H1 (cell line): Measurements from ENCODE around the gene AHRR. TPM values are rescaled to one million over a fixed set of nuclear protein-coding genes. Genes with fewer than 3 reads are reported as not detected.

ENCODE experiments used
- CTCF ChIA-PET: fragments of 300-600 bp; sonication (Branson Sonifier 250); formaldehyde crosslinking; loops from one replicate; lab custom pipeline; 2021; ENCODE audit not compliant: partially characterized antibody; lab: Charles Lee
- POLR2A ChIA-PET: fragments of 300-600 bp; sonication (Branson Sonifier 250); formaldehyde crosslinking; loops from one replicate; lab custom pipeline; 2021; ENCODE audit warnings: inconsistent platforms; ENCODE audit not compliant: partially characterized antibody; lab: Charles Lee
- DNase-seq, 2 experiments: peaks; one replicate each; pipeline versions ENCODE4 v3.0.0 to v3.0.0-alpha.2; 2010 to 2022; ENCODE audit warnings: low spot score in 2 of 2, low read depth in 1 of 2, mixed read lengths in 1 of 2
- FAIRE-seq: peaks from 2 replicates; lab custom pipeline; 2011; peaks lifted over from hg19 to GRCh38; lab: Jason Lieb, UNC
- H2AFZ ChIP-seq: 2 replicates; pipeline ENCODE4 v1.8.1; 2012; ENCODE audit warnings: low read length, inconsistent platforms
- H2AK5ac ChIP-seq: 2 replicates; pipeline ENCODE4 v1.6.1; 2013; ENCODE audit warnings: low read depth, low read length
- H2BK120ac ChIP-seq: replicated peaks from 2 replicates; pipeline ENCODE3; 2013; ENCODE audit warnings: low read depth, low read length, inconsistent platforms
- H2BK12ac ChIP-seq: 2 replicates; pipeline ENCODE4 v1.6.1; 2013; ENCODE audit warnings: low read depth, low read length
- H2BK15ac ChIP-seq: 2 replicates; pipeline ENCODE4 v1.6.1; 2013; ENCODE audit warnings: low read length
- H2BK20ac ChIP-seq: 2 replicates; pipeline ENCODE4 v1.6.1; 2013; ENCODE audit warnings: low read length
- H2BK5ac ChIP-seq: 2 replicates; pipeline ENCODE4 v1.6.1; 2013; ENCODE audit warnings: low read depth, low read length
- H3K14ac ChIP-seq: 2 replicates; pipeline ENCODE4 v1.6.1; 2013; ENCODE audit warnings: inconsistent platforms; ENCODE audit not compliant: insufficient read length
- H3K18ac ChIP-seq: 2 replicates; pipeline ENCODE4 v1.6.1; 2013; ENCODE audit warnings: low read length; ENCODE audit errors: extremely low read depth
- H3K23ac ChIP-seq: 2 replicates; pipeline ENCODE4 v1.6.1; 2013; ENCODE audit warnings: inconsistent platforms; ENCODE audit not compliant: insufficient read length
- H3K23me2 ChIP-seq: 2 replicates; pipeline ENCODE4 v1.6.1; 2013; ENCODE audit warnings: low read depth, low read length
- H3K27ac ChIP-seq: 2 replicates; pipeline ENCODE4 v1.6.1; 2011; ENCODE audit warnings: low read depth, low read length, inconsistent platforms
- H3K27me3 ChIP-seq, 4 experiments: replicated peaks in 1 of 4; 1 replicate in 1 of 4; 2 replicates in 3 of 4; pipeline versions ENCODE4 v1.6.1 to v1.8.1; 2011 to 2013; ENCODE audit warnings: low read length in 3 of 4, mild to moderate bottlenecking in 3 of 4, inconsistent platforms in 2 of 4, mixed read lengths in 2 of 4, moderate library complexity in 1 of 4; ENCODE audit not compliant: control insufficient read depth in 3 of 4, insufficient read depth in 3 of 4; ENCODE audit errors: extremely low read depth in 1 of 4
- H3K36me3 ChIP-seq, 4 experiments: 2 replicates each; pipeline versions ENCODE4 v1.6.1 to v1.8.1; 2011 to 2013; ENCODE audit warnings: mild to moderate bottlenecking in 4 of 4, low read length in 3 of 4, moderate library complexity in 2 of 4, control low read depth in 1 of 4, inconsistent platforms in 1 of 4; ENCODE audit not compliant: insufficient read depth in 4 of 4, control insufficient read depth in 2 of 4
- H3K4ac ChIP-seq: replicated peaks from 2 replicates; pipeline ENCODE3; 2013; ENCODE audit warnings: low read length, low read depth, mixed read lengths, inconsistent platforms; ENCODE audit not compliant: insufficient read length
- H3K4me1 ChIP-seq, 4 experiments: replicated peaks in 1 of 4; 1 replicate in 1 of 4; 2 replicates in 3 of 4; pipeline versions ENCODE4 v1.6.1 to v1.8.1; 2011 to 2013; ENCODE audit warnings: low read length in 3 of 4, inconsistent platforms in 2 of 4, mixed read lengths in 1 of 4; ENCODE audit not compliant: insufficient read depth in 4 of 4, control insufficient read depth in 3 of 4
- H3K4me2 ChIP-seq, 2 experiments: 2 replicates each; pipeline versions ENCODE4 v1.6.1 to v1.8.1; 2011 to 2013; ENCODE audit warnings: low read depth in 2 of 2, low read length in 2 of 2, control low read depth in 1 of 2, inconsistent platforms in 1 of 2, mild to moderate bottlenecking in 1 of 2; ENCODE audit not compliant: insufficient read depth in 1 of 2
- H3K4me3 ChIP-seq, 4 experiments: fragments of 200-600, 300-600 bp in 1 of 4; sonication (generic), shearing (Covaris generic), sonication (Bioruptor Twin) in 1 of 4; 2 replicates each; pipeline versions ENCODE4 v1.5.1 to v1.8.1; 2011 to 2016; ENCODE audit warnings: low read length in 4 of 4, low read depth in 3 of 4, control low read depth in 2 of 4, inconsistent platforms in 2 of 4, mild to moderate bottlenecking in 2 of 4, mixed read lengths in 1 of 4, moderate library complexity in 1 of 4; ENCODE audit not compliant: insufficient read depth in 2 of 4; ENCODE audit errors: extremely low read depth in 1 of 4
- H3K56ac ChIP-seq: replicated peaks from 2 replicates; pipeline ENCODE3; 2013; ENCODE audit warnings: low read depth, mild to moderate bottlenecking, mixed read lengths, low read length, inconsistent platforms; ENCODE audit not compliant: insufficient read length
- H3K79me1 ChIP-seq: 2 replicates; pipeline ENCODE4 v1.6.1; 2013; ENCODE audit warnings: low read depth, low read length, control low read depth
- H3K79me2 ChIP-seq, 2 experiments: 2 replicates each; pipeline versions ENCODE4 v1.6.1 to v1.8.1; 2012 to 2013; ENCODE audit warnings: low read length in 2 of 2, mild to moderate bottlenecking in 2 of 2, inconsistent platforms in 1 of 2; ENCODE audit not compliant: insufficient read depth in 2 of 2, control insufficient read depth in 1 of 2
- H3K9ac ChIP-seq, 4 experiments: replicated peaks in 1 of 4; 1 replicate in 1 of 4; 2 replicates in 3 of 4; pipeline versions ENCODE4 v1.6.1 to v1.8.1; 2011 to 2013; ENCODE audit warnings: low read depth in 3 of 4, low read length in 3 of 4, control low read depth in 2 of 4, mild to moderate bottlenecking in 2 of 4, moderate library complexity in 2 of 4, inconsistent platforms in 1 of 4; ENCODE audit errors: extremely low read depth in 1 of 4
- H3K9me3 ChIP-seq, 2 experiments: 2 replicates each; pipeline versions ENCODE4 v1.6.1 to v1.8.1; 2012 to 2013; ENCODE audit warnings: mild to moderate bottlenecking in 2 of 2, moderate library complexity in 2 of 2, control low read depth in 1 of 2, inconsistent platforms in 1 of 2, low read depth in 1 of 2, low read length in 1 of 2, mixed read lengths in 1 of 2; ENCODE audit not compliant: insufficient read depth in 2 of 2
- H4K20me1 ChIP-seq, 2 experiments: replicated peaks in 1 of 2; 2 replicates each; pipeline versions ENCODE3 to v1.8.1; 2011 to 2013; ENCODE audit warnings: inconsistent platforms in 2 of 2, low read length in 2 of 2, mild to moderate bottlenecking in 1 of 2; ENCODE audit not compliant: insufficient read depth in 2 of 2, control insufficient read depth in 1 of 2
- H4K5ac ChIP-seq: 2 replicates; pipeline ENCODE4 v1.6.1; 2013; ENCODE audit warnings: low read length, low read depth, mixed read lengths, inconsistent platforms; ENCODE audit not compliant: insufficient read length
- H4K8ac ChIP-seq: 2 replicates; pipeline ENCODE4 v1.8.0; 2013; ENCODE audit warnings: mild to moderate bottlenecking, moderate library complexity, low read length, inconsistent platforms; ENCODE audit not compliant: insufficient read depth; ENCODE audit errors: extremely low read depth
- H4K91ac ChIP-seq: replicated peaks from 2 replicates; pipeline ENCODE3; 2013; ENCODE audit warnings: low read length, mixed read lengths, inconsistent platforms; ENCODE audit not compliant: insufficient read length
- ASH2L ChIP-seq: fragments of 200-600, 300-600 bp; sonication (generic); IDR thresholded peaks from one replicate; pipeline ENCODE4 v1.7.1; 2017; ENCODE audit warnings: low read length
- BRCA1 ChIP-seq: IDR thresholded peaks from 2 replicates; pipeline ENCODE4 v1.6.1; 2012; ENCODE audit warnings: low read depth, low read length, improper control_type of control experiment
- CHD1 ChIP-seq: IDR thresholded peaks from 2 replicates; pipeline ENCODE4 v1.6.1; 2012; ENCODE audit warnings: low read depth, low read length, improper control_type of control experiment
- EGR1 ChIP-seq: IDR thresholded peaks from 2 replicates; pipeline ENCODE4 v1.6.1; 2011; ENCODE audit warnings: low read depth, low read length, borderline replicate concordance
- MAX ChIP-seq: IDR thresholded peaks from 2 replicates; pipeline ENCODE4 v1.6.1; 2012; ENCODE audit warnings: inconsistent platforms
- RAD21 ChIP-seq, 2 experiments: IDR thresholded peaks in 1 of 2; conservative IDR thresholded peaks in 1 of 2; 2 replicates each; pipeline ENCODE4 v1.6.1; 2011; ENCODE audit warnings: low read depth in 2 of 2, low read length in 2 of 2, improper control_type of control experiment in 1 of 2, inconsistent platforms in 1 of 2, mild to moderate bottlenecking in 1 of 2, moderate library complexity in 1 of 2
- RBBP5 ChIP-seq: IDR thresholded peaks from 2 replicates; pipeline ENCODE4 v1.7.1; 2012; ENCODE audit warnings: low read depth, mild to moderate bottlenecking, inconsistent platforms, low read length, moderate library complexity, borderline replicate concordance
- RXRA ChIP-seq: IDR thresholded peaks from 2 replicates; pipeline ENCODE4 v1.6.1; 2011; ENCODE audit warnings: low read depth, mild to moderate bottlenecking, low read length, moderate library complexity; ENCODE audit not compliant: insufficient read depth
- SRF ChIP-seq: IDR thresholded peaks from 2 replicates; pipeline ENCODE4 v1.6.1; 2011; ENCODE audit warnings: mild to moderate bottlenecking, low read depth, low read length, moderate library complexity
- WGBS, 2 experiments: shearing (Covaris generic) in 1 of 2; methylation state at CpG; one replicate each; pipeline versions ENCODE4 v1.1.6 to v1.1.7; 2013 to 2015; ENCODE audit warnings: low lambda C conversion rate in 2 of 2, mixed read lengths in 2 of 2, inconsistent platforms in 1 of 2, low coverage in 1 of 2, missing lambda C conversion rate in 1 of 2; ENCODE audit not compliant: insufficient replicate concordance in 2 of 2, insufficient coverage in 1 of 2, insufficient read length in 1 of 2; ENCODE audit errors: extremely low coverage in 1 of 2, missing lambda C conversion rate in 1 of 2; 5-methylcytosine and 5-hydroxymethylcytosine counted together
- polyA plus RNA-seq, 7 experiments: library from polyadenylated mRNA; depleted of rRNA in 3 of 7; stranded (reverse) in 5 of 7; unstranded in 2 of 7; fragments of >200 nt in 5 of 7; fragments of 200-250 nt in 2 of 7; gene quantifications; 1 replicate in 5 of 7; 2 replicates in 1 of 7; 4 replicates in 1 of 7; pipeline versions ENCODE4 v1.2.1 to v1.2.3, GENCODE V29; 2011 to 2013; ENCODE audit warnings: missing spikeins in 2 of 7, mixed read lengths in 2 of 7
- total RNA-seq: library from RNA; stranded (reverse); fragmentation: NEBNext Ultra II Directional; extraction: Animal tissue kit (Norgen Biotek cat#: 25700); gene quantifications from 2 replicates; pipeline ENCODE4 v1.2.1, GENCODE V29; 2021
- TF ChIP-seq, protein P1 (sequence below), 3 experiments: IDR thresholded peaks; 1 replicate in 2 of 3; 2 replicates in 1 of 3; pipeline versions ENCODE4 v1.5.1 to v1.6.1; 2011; ENCODE audit warnings: low read length in 3 of 3, mild to moderate bottlenecking in 3 of 3, inconsistent platforms in 2 of 3, low read depth in 1 of 3, moderate library complexity in 1 of 3; ENCODE audit not compliant: insufficient read depth in 1 of 3; ENCODE audit errors: control extremely low read depth in 1 of 3

AHRR gene
- total and polyA plus RNA-seq, 2 of the 8 experiments (the other 6 are each of a cell fraction or from before 2014, with no cell fraction given), result 0.41 to 0.80 TPM

- Histone ChIP-seq H3K79me1 (peaks cover 9% of the 10 kb centered on the region; the same call in 1 of the 2 replicates), H3K4me3 (no peak overlapping the region), H3K4ac (no peak overlapping the region), H3K79me2 (peaks cover 0 to 8% of the 10 kb centered on the region in 2 experiments; a peak in 1 of 4 replicates), H3K4me2 (no peak overlapping the region), H2AK5ac (no peak overlapping the region; the same call in 1 of the 2 replicates), H4K8ac (no peak overlapping the region), H4K20me1 (peaks cover 2 to 13% of the 10 kb centered on the region in 2 experiments), H3K27ac (no peak overlapping the region), H3K27me3 (peaks cover 0 to 4% (median 0%) of the 10 kb centered on the region in 4 experiments; a peak in 2 of 7 replicates), H2BK120ac (no peak overlapping the region), H4K5ac (no peak overlapping the region), H3K36me3 (peaks cover 13 to 40% (median 21%) of the 10 kb centered on the region in 4 experiments), H4K91ac (no peak overlapping the region), H2BK20ac (no peak overlapping the region), H3K14ac (no peak overlapping the region), H2BK12ac (no peak overlapping the region), H3K23ac (no peak overlapping the region), H3K23me2 (peaks cover 13% of the 10 kb centered on the region; the same call in 1 of the 2 replicates), H3K56ac (no peak overlapping the region), H3K4me1 (peaks cover 0 to 12% (median 8%) of the 10 kb centered on the region in 4 experiments; a peak in 5 of 7 replicates), H3K18ac (no peak overlapping the region), H2AFZ (no peak overlapping the region), H3K9me3 (peaks cover 0 to 4% of the 10 kb centered on the region in 2 experiments; a peak in 2 of 4 replicates), H3K9ac (no peak overlapping the region), H2BK15ac (no peak overlapping the region), H2BK5ac (no peak overlapping the region)
- POLR2A ChIA-PET, result interaction anchor here (0.9 to 1.9 kb wide), 4 partner anchors 10 to 69 kb away, joined by 3 to 6 read pairs (median 4); no protein-coding TSS in a partner anchor
- 78% methylated on average over 7 of the region's 7 CpGs; no CpG with 5 or more reads in 1 of the 2 experiments for WGBS, 2 experiments
- no peak for FAIRE-seq
- CTCF ChIA-PET, result interaction anchor here (0.6 to 3.0 kb wide), 38 partner anchors 9 to 335 kb away, joined by 3 to 17 read pairs (median 4); no protein-coding TSS in a partner anchor
- no peak for DNase-seq
- TF ChIP-seq BRCA1, result no peak
- TF ChIP-seq RBBP5, result no peak
- no peak for TF ChIP-seq RXRA
- peak; percentile 32 to 52; a peak in 3 of 4 replicates for TF ChIP-seq RAD21 (IDR thresholded peaks at IDR 0.05 in 1 of 2, conservative IDR thresholded peaks at IDR 0.05 in 1 of 2; ENCODE audit: low read depth in 2 of 2, low read length in 2 of 2)
- TF ChIP-seq EGR1, result no peak
- no peak for TF ChIP-seq MAX
- TF ChIP-seq CHD1, result no peak
- TF ChIP-seq SRF, result no peak
- TF ChIP-seq, protein P1, sequence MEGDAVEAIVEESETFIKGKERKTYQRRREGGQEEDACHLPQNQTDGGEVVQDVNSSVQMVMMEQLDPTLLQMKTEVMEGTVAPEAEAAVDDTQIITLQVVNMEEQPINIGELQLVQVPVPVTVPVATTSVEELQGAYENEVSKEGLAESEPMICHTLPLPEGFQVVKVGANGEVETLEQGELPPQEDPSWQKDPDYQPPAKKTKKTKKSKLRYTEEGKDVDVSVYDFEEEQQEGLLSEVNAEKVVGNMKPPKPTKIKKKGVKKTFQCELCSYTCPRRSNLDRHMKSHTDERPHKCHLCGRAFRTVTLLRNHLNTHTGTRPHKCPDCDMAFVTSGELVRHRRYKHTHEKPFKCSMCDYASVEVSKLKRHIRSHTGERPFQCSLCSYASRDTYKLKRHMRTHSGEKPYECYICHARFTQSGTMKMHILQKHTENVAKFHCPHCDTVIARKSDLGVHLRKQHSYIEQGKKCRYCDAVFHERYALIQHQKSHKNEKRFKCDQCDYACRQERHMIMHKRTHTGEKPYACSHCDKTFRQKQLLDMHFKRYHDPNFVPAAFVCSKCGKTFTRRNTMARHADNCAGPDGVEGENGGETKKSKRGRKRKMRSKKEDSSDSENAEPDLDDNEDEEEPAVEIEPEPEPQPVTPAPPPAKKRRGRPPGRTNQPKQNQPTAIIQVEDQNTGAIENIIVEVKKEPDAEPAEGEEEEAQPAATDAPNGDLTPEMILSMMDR (IDR thresholded peaks at IDR 0.05; ENCODE audit: control extremely low read depth in 1 of 3, insufficient read depth in 1 of 3, low read depth in 1 of 3, low read length in 3 of 3), result peak in 2 of 3 experiments; percentile 36 to 59; a peak in 2 of 4 replicates
- no peak for TF ChIP-seq ASH2L
These were observed 125.4 kb downstream of the AHRR start for GRCh38 chr5:446883-447263.
